Body of pancreas (tissue), 4 donors: ENCODE measurements around the gene KIF13A. TPM values are rescaled to one million over a fixed set of nuclear protein-coding genes. Genes with fewer than 3 reads are reported as not detected.
"Not testable (repeated sequence)": the region's sequence is repeated elsewhere in the genome, so short reads cannot be mapped to it uniquely, and the experiment has no call there.

Experiments
- ATAC-seq: fragments of 150-250 bp; one replicate; pipeline ENCODE4 v1.9.1; 2016
- DNase-seq, 4 donors: peaks; one replicate each; pipeline ENCODE4 v3.0.0-alpha.2; 2019
- H3K27ac ChIP-seq, 4 donors: fragments of 200-600 bp; sonication (generic); 1 replicate in 3 of 4; 2 replicates in 1 of 4; pipeline versions ENCODE4 v1.5.1 to v1.6.1; 2016 to 2019; ENCODE audit warnings: mild to moderate bottlenecking in 1 of 4, mixed read lengths in 1 of 4, moderate library complexity in 1 of 4
- H3K27me3 ChIP-seq, 2 donors: fragments of 200-600 bp; sonication (generic); one replicate each; pipeline ENCODE4 v1.6.0; 2016; ENCODE audit warnings: mild to moderate bottlenecking in 1 of 2
- H3K36me3 ChIP-seq, 2 donors: fragments of 200-600 bp; sonication (generic); replicated peaks in 1 of 2; 2 replicates each; pipeline ENCODE4 v1.5.1; 2016; ENCODE audit warnings: low read depth in 2 of 2; ENCODE audit not compliant: insufficient read depth in 1 of 2
- H3K4me1 ChIP-seq: fragments of 200-600 bp; sonication (generic); one replicate; pipeline ENCODE4 v1.6.0; 2016
- H3K4me3 ChIP-seq, 2 donors: fragments of 200-600 bp; sonication (generic); 1 replicate in 1 of 2; 2 replicates in 1 of 2; pipeline ENCODE4 v1.5.1; 2016 to 2019
- H3K9me3 ChIP-seq, 3 donors: fragments of 200-600 bp; sonication (generic); 1 replicate in 2 of 3; 2 replicates in 1 of 3; pipeline ENCODE4 v1.5.1; 2016
- POLR2A ChIP-seq, 3 donors: fragments of 450-650 bp; IDR thresholded peaks; one replicate each; pipeline ENCODE4 v1.6.1; 2016; ENCODE audit warnings: antibody characterized with exemption in 3 of 3, mild to moderate bottlenecking in 2 of 3
- WGBS, 2 donors: methylation state at CpG; one replicate each; pipeline ENCODE4 v1.1.5; 2017; 5-methylcytosine and 5-hydroxymethylcytosine counted together
- intact Hi-C: fragments of 100-400 bp; cut with DNase I; formaldehyde crosslinking; loops from one replicate; pipeline ENCODE4 v1.15.1; 2023
- total RNA-seq, 2 donors: library from RNA; depleted of rRNA; stranded (reverse); fragments of >200 nt; gene quantifications; one replicate each; pipeline ENCODE4 v1.1.0, GENCODE V29; 2016
- TF ChIP-seq, protein P1 (sequence below), 7 experiments: fragments of 450-650 bp in 4 of 7; fragments of 200-600 bp in 3 of 7; sonication (generic) in 3 of 7; IDR thresholded peaks; one replicate each; pipeline ENCODE4 v1.5.1; 2016 to 2019; ENCODE audit warnings: antibody characterized with exemption in 7 of 7

Gene KIF13A
- total RNA-seq, 2 donors from 2014 or later: 13.2 to 17.1 TPM

DNA sequence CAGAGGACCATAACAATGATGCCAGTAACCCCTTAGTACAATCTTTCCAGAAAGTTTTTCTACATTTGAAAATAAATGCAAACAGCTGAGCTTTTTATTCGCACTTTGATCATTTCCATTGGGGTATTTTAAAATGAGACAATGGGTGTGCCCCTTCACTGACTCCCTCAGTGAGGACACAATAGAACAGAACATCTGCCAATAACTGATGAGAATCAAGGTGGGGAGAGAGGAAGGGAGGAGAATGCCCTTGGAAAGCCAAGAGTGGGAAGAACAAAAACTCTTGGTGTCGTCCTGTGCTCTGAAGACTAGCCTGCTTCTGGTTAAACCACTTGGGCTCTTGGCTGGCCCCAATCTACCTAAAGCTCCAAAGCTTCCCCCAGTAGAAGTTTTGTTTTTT lies 66.0 kb downstream of the KIF13A start:
- no peaks in the 10 kb centered on the region for H3K4me1 ChIP-seq
- WGBS, 2 donors: 90 to 98% methylated on average over 2 of the region's 2 CpGs
- no peaks in the 10 kb centered on the region for H3K27me3 ChIP-seq
- no peak overlapping the region for H3K27ac ChIP-seq
- no peak overlapping the region for H3K4me3 ChIP-seq
- intact Hi-C loops: no loop called here
- H3K36me3 ChIP-seq: no peaks in the 10 kb centered on the region
- TF ChIP-seq, protein P1, sequence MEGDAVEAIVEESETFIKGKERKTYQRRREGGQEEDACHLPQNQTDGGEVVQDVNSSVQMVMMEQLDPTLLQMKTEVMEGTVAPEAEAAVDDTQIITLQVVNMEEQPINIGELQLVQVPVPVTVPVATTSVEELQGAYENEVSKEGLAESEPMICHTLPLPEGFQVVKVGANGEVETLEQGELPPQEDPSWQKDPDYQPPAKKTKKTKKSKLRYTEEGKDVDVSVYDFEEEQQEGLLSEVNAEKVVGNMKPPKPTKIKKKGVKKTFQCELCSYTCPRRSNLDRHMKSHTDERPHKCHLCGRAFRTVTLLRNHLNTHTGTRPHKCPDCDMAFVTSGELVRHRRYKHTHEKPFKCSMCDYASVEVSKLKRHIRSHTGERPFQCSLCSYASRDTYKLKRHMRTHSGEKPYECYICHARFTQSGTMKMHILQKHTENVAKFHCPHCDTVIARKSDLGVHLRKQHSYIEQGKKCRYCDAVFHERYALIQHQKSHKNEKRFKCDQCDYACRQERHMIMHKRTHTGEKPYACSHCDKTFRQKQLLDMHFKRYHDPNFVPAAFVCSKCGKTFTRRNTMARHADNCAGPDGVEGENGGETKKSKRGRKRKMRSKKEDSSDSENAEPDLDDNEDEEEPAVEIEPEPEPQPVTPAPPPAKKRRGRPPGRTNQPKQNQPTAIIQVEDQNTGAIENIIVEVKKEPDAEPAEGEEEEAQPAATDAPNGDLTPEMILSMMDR (IDR thresholded peaks at IDR 0.05): no peak
- TF ChIP-seq POLR2A (IDR thresholded peaks at IDR 0.05): no peak
- DNase-seq (no peak), ATAC-seq (no peak)
- no peaks in the 10 kb centered on the region for H3K9me3 ChIP-seq

DNA sequence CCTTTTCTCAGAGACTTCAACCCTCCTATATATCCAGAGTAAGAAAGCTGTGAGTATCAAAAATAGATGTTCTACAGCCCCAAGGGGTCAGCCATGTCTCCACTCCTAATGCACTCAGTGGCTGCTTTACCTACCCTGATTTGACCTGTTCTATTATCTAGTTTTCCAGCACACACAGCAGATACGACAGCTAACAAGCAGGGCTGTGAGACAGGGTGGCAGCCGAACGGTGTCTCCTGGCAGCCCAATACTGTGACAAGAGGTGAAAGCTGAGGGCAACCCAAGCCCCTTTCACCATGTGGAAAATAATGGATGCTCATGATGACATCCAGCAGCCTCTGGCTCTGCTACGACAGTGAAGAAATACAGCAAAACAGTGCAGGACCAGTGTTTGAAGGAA lies 67.9 kb downstream of the KIF13A start:
- TF ChIP-seq POLR2A (IDR thresholded peaks at IDR 0.05): no peak
- TF ChIP-seq, protein P1 (IDR thresholded peaks at IDR 0.05): no peak
- no peak overlapping the region for H3K4me3 ChIP-seq
- no peak for DNase-seq
- H3K4me1 ChIP-seq: no peaks in the 10 kb centered on the region
- H3K27me3 ChIP-seq: no peaks in the 10 kb centered on the region
- no peaks in the 10 kb centered on the region for H3K36me3 ChIP-seq
- no peak for ATAC-seq
- intact Hi-C loops: no loop called here
- WGBS, 2 donors: 60 to 72% methylated on average over 4 of the region's 4 CpGs
- no peaks in the 10 kb centered on the region for H3K9me3 ChIP-seq
- no peak overlapping the region for H3K27ac ChIP-seq

DNA sequence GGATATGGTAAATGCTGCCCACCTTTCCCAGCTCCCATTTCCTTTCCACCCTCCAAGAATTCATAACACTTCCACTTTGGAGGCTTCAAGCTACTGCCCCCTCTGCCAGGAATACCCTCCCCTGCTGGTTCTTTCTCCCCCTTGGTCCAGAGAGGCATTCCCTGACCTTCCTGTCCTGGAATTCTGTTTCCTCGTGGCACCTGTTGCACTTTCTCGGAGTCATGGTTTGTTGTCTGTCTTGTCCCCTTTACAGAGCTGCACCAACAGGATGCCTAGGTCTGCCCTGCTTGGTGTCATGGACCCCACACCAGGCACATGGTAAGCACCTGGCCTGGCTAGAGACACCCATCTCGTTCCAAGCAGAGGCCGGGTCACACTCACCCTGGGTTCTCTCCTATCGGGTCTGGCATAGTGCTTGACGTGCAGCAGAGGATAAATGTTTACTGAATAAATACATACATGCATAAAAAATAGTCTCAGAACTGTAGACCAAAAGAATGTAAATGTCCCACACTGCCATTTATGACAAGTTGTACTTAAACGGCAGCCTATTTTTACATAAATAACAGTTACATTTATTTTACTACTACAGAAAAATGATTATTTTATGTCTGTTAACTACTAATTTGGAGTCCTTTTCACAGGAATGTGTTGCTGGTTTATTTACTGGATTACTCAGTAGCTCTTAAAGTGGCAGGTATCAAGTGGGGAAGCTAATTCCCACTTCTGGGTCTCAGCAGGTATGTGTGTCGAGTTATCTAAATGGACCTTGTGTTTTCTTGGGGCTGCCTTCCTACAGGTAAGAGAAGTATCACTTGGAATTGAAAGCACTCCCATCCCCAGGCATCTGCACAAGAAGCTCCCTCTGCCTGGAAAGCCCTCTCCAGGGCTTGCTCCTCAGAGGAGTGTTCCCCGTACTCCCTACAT lies 69.3 kb downstream of the KIF13A start:
- intact Hi-C loops: no loop called here
- no peak for ATAC-seq
- no peaks in the 10 kb centered on the region for H3K9me3 ChIP-seq
- no peak for DNase-seq
- TF ChIP-seq POLR2A (IDR thresholded peaks at IDR 0.05): no peak
- TF ChIP-seq, protein P1 (IDR thresholded peaks at IDR 0.05): no peak
- WGBS, 2 donors: 54 to 62% methylated on average over 9 of the region's 9 CpGs
- H3K4me3 ChIP-seq: no peak overlapping the region
- H3K27me3 ChIP-seq: no peaks in the 10 kb centered on the region
- H3K36me3 ChIP-seq: no peaks in the 10 kb centered on the region
- H3K27ac ChIP-seq: no peak overlapping the region
- no peaks in the 10 kb centered on the region for H3K4me1 ChIP-seq

DNA sequence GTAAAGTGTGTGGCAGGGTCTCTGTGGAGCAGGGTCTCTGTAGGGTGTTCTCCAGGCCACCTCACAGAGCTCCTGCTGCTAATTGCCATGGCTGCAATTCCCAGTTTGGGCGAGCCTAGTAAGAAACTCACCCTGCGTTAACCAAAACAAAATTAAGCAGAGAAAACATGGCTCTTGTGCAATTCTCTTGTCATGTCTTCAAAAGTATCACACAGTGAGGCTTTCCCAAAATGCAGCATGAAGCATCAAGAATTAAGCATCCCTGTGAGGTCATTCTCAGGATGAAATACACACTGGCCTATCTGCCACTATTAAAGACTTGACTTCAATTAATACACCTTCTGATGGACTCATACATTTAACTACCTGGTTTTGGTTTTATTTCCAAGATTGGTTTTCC lies 72.8 kb downstream of the KIF13A start:
- Histone ChIP-seq H3K27ac (no peak overlapping the region), H3K9me3 (no peaks in the 10 kb centered on the region), H3K4me3 (no peak overlapping the region), H3K36me3 (no peaks in the 10 kb centered on the region), H3K27me3 (no peaks in the 10 kb centered on the region), H3K4me1 (no peaks in the 10 kb centered on the region)
- no peak for ATAC-seq
- 100% methylated on average over 2 of the region's 2 CpGs for WGBS, 2 donors
- intact Hi-C loops: no loop called here
- TF ChIP-seq POLR2A (IDR thresholded peaks at IDR 0.05): no peak
- TF ChIP-seq, protein P1 (IDR thresholded peaks at IDR 0.05): no peak
- DNase-seq: no peak

DNA sequence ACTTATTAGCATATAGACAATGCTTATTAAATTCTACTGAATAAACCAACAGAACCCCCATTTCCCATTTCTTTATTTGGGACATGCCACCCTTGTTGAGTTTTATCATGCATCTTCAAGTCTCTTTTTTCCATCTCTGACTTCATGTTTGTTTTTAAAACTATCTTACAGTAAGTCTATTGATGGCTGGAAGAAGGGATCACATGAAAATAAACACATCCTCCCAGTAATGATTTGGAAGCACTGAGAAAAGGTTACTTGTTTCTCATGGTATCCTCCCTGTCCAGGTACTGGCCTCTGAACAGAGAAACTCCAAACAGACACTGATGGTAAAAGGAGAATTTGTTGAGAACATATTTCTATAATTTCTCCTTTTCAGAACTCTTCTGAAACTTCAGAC lies 74.9 kb downstream of the KIF13A start:
- no peak for DNase-seq
- intact Hi-C loops: no loop called here
- ATAC-seq: no peak
- Histone ChIP-seq H3K4me1 (peaks cover 8% of the 10 kb centered on the region), H3K27me3 (no peaks in the 10 kb centered on the region), H3K27ac (no peak overlapping the region), H3K4me3 (no peak overlapping the region), H3K36me3 (no peaks in the 10 kb centered on the region), H3K9me3 (no peaks in the 10 kb centered on the region)
- no peak for TF ChIP-seq POLR2A (IDR thresholded peaks at IDR 0.05)
- TF ChIP-seq, protein P1 (IDR thresholded peaks at IDR 0.05): no peak

DNA sequence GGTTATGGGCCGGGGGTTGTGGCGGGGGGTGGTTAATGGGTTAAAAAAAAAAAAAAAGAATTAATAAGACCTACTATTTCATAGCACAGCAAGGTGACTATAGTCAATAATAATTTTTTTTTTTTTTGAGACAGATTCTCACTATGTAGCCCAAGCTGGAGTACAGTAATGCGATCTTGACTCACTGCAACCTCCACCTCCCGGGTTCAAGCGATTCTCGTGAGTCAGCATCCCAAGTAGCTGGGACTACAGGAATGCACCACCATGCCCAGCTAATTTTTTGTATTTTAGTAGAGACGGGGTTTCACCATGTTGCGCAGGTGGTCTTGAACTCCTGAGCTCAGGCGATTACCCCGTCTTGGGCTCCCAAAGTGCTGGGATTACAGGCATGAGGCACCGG lies 75.8 kb downstream of the KIF13A start:
- H3K27ac ChIP-seq, ATAC-seq, H3K9me3 ChIP-seq, H3K27me3 ChIP-seq, DNase-seq, H3K4me3 ChIP-seq, H3K36me3 ChIP-seq, intact Hi-C loops: not testable (repeated sequence)
- H3K4me1 ChIP-seq: peaks cover 17% of the 10 kb centered on the region
- WGBS, 2 donors: 91 to 95% methylated on average over 11 of the region's 11 CpGs
